ENCODE data around the gene OPHN1.

OPHN1 gene

DNA sequence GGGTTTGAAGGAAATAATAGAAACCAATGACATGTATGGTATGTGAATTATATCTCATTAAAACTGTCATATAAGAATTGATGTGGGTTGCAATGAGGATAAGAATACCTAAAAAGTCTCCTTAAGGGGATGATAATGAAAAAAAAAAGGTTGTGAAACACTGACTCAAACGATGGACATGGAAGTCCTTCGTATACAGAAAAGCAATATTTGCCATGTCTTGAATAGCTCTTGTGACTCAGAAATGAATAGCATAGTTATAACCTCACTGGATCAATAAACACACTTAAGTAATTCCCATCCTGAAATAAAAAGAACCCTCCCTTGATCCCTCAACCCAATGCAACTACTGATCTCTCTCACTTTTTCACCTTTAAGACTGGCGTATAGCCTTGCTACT lies 89.7 kb downstream of the OPHN1 start:
- TF ChIP-seq TAF1 (IDR thresholded peaks at IDR 0.05; ENCODE audit: borderline replicate concordance, insufficient read depth, low read length) (no peak), FOXP2 (optimal IDR thresholded peaks at IDR 0.05; ENCODE audit: borderline replicate concordance, extremely low read depth, extremely low read length, insufficient read depth) (no peak), POLR2AphosphoS5 (IDR thresholded peaks at IDR 0.05; ENCODE audit: low read depth, low read length) (no peak), SIN3A (IDR thresholded peaks at IDR 0.05; ENCODE audit: borderline replicate concordance, insufficient read depth, low read length) (no peak)
- TF ChIP-seq, protein P1, sequence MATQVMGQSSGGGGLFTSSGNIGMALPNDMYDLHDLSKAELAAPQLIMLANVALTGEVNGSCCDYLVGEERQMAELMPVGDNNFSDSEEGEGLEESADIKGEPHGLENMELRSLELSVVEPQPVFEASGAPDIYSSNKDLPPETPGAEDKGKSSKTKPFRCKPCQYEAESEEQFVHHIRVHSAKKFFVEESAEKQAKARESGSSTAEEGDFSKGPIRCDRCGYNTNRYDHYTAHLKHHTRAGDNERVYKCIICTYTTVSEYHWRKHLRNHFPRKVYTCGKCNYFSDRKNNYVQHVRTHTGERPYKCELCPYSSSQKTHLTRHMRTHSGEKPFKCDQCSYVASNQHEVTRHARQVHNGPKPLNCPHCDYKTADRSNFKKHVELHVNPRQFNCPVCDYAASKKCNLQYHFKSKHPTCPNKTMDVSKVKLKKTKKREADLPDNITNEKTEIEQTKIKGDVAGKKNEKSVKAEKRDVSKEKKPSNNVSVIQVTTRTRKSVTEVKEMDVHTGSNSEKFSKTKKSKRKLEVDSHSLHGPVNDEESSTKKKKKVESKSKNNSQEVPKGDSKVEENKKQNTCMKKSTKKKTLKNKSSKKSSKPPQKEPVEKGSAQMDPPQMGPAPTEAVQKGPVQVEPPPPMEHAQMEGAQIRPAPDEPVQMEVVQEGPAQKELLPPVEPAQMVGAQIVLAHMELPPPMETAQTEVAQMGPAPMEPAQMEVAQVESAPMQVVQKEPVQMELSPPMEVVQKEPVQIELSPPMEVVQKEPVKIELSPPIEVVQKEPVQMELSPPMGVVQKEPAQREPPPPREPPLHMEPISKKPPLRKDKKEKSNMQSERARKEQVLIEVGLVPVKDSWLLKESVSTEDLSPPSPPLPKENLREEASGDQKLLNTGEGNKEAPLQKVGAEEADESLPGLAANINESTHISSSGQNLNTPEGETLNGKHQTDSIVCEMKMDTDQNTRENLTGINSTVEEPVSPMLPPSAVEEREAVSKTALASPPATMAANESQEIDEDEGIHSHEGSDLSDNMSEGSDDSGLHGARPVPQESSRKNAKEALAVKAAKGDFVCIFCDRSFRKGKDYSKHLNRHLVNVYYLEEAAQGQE (IDR thresholded peaks at IDR 0.05; ENCODE audit: insufficient read depth in 1 of 2, low read depth in 2 of 2, low read length in 2 of 2) = no peak

DNA sequence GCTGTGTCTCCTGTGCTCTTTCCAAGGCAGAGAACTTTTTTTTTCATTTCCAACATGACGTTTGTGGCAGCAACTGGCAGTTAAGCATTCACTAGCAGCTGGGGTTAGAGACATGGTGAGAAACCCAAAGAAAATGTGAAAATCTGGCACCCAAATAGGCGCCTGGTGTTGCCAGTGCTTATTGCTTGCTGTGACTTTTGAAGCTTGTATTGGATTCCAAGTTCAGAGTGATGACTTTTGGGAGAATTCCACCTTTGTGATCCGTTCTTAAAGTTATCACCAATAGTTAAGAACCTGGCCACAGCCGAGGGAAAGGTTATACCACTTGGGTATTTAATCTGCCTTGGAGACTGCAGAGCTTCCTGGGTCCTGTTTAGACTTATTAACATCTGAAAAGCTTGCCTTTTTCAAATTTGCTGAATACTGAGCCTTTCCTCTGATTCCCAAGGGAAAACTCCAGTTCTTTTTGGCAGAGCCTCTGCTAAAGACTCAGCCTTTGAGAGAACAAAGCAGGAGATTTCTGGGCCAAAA lies 101.0 kb downstream of the OPHN1 start:
- no peak for TF ChIP-seq POLR2AphosphoS5 (IDR thresholded peaks at IDR 0.05; ENCODE audit: low read depth, low read length)
- TF ChIP-seq, protein P1 (IDR thresholded peaks at IDR 0.05; ENCODE audit: insufficient read depth in 1 of 2, low read depth in 2 of 2, low read length in 2 of 2) = no peak

DNA sequence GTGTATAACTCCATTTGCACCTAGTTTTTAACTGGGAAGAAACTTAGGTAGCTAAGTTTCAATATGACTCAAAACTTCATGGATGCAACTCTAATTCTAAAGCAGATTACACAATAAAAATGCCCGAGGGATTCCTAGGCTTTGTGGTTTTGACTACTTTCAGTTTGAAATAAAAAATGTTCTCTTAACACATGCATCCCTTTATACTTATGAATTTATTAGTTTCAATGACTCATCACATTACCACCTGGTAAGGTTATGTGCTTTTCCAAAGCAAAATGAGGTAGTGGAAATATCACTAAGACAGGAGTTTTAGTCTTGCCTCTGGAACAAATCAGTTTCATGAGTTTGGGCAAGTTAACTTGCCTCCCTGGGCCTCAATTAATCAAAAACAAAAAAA lies 125.5 kb downstream of the OPHN1 start:
- TF ChIP-seq TAF1 (IDR thresholded peaks at IDR 0.05; ENCODE audit: borderline replicate concordance, insufficient read depth, low read length) (no peak), POLR2AphosphoS5 (IDR thresholded peaks at IDR 0.05; ENCODE audit: low read depth, low read length) (no peak), SIN3A (IDR thresholded peaks at IDR 0.05; ENCODE audit: borderline replicate concordance, insufficient read depth, low read length) (no peak), FOXP2 (optimal IDR thresholded peaks at IDR 0.05; ENCODE audit: borderline replicate concordance, extremely low read depth, extremely low read length, insufficient read depth) (no peak)
- TF ChIP-seq, protein P1 (IDR thresholded peaks at IDR 0.05; ENCODE audit: insufficient read depth in 1 of 2, low read depth in 2 of 2, low read length in 2 of 2) = no peak

DNA sequence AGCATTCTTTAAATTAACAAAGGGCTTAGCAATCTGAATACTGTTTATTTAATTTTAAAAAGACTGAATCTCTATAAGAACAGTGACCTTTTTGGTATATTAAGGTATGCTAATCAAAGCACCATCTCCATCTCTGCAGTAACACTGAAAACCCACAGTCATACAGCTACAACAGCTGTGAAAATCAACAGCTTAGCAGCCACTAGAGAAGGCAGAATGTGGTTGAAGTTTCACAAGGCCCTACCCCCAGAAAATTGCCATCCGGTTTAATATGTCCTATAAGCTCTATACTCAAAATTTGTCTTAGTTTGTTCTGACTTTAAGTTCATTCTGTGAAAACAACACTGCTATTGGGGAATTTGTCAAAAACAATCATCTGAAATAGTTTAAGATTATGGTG lies 128.7 kb downstream of the OPHN1 start:
- no peak for TF ChIP-seq POLR2AphosphoS5 (IDR thresholded peaks at IDR 0.05; ENCODE audit: low read depth, low read length)
- TF ChIP-seq, protein P1 (IDR thresholded peaks at IDR 0.05; ENCODE audit: insufficient read depth in 1 of 2, low read depth in 2 of 2, low read length in 2 of 2) = no peak
- TF ChIP-seq TAF1 (IDR thresholded peaks at IDR 0.05; ENCODE audit: borderline replicate concordance, insufficient read depth, low read length) = no peak
- TF ChIP-seq FOXP2 (optimal IDR thresholded peaks at IDR 0.05; ENCODE audit: borderline replicate concordance, extremely low read depth, extremely low read length, insufficient read depth) = no peak
- TF ChIP-seq SIN3A (IDR thresholded peaks at IDR 0.05; ENCODE audit: borderline replicate concordance, insufficient read depth, low read length) = no peak

DNA sequence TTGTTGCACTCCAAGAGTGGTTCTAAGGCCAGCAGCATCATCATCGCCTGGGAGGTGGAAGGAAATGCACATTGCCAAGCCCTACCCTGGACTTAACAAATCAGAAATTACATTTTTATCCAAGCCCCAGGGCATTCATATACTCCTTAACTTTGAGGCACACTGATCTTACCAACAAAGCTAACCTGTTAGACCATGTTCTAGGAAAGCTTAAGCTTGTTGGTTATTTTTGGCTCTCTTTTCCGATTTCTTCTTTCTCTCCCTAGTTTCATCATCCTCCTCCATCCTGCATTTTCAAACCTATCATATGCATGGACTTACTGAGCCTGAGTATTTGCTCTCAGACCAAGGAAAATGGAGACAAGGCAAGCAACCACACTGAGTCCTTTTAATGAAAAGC lies 133.4 kb downstream of the OPHN1 start:
- TF ChIP-seq TAF1 (IDR thresholded peaks at IDR 0.05; ENCODE audit: borderline replicate concordance, insufficient read depth, low read length) (no peak), FOXP2 (optimal IDR thresholded peaks at IDR 0.05; ENCODE audit: borderline replicate concordance, extremely low read depth, extremely low read length, insufficient read depth) (no peak), POLR2AphosphoS5 (IDR thresholded peaks at IDR 0.05; ENCODE audit: low read depth, low read length) (no peak), SIN3A (IDR thresholded peaks at IDR 0.05; ENCODE audit: borderline replicate concordance, insufficient read depth, low read length) (no peak)
- TF ChIP-seq, protein P1 (IDR thresholded peaks at IDR 0.05; ENCODE audit: insufficient read depth in 1 of 2, low read depth in 2 of 2, low read length in 2 of 2) = no peak
